Fibroblast of skin of left quadriceps (primary cell): ENCODE measurements around the gene VWA3A.
"Not testable (repeated sequence)": the region's sequence is repeated elsewhere in the genome, so short reads cannot be mapped to it uniquely, and the experiment has no call there.

Experiments
- DNase-seq, 2 experiments: peaks; one replicate each; pipeline ENCODE4 v3.0.0-alpha.2; 2013; ENCODE audit warnings: low read depth in 2 of 2

Gene VWA3A

GRCh38 chr16:22092143-22092933, at the start of gene VWA3A:
Gene VWA3A (plus strand): TSS chr16:22092541. CDS start chr16:22092638, 97 bp downstream.
- peak; percentile 11 to 15 for DNase-seq

GRCh38 chr16:22043882-22044281, 48.5 kb upstream of the VWA3A start:
- not testable (repeated sequence) for DNase-seq

DNA sequence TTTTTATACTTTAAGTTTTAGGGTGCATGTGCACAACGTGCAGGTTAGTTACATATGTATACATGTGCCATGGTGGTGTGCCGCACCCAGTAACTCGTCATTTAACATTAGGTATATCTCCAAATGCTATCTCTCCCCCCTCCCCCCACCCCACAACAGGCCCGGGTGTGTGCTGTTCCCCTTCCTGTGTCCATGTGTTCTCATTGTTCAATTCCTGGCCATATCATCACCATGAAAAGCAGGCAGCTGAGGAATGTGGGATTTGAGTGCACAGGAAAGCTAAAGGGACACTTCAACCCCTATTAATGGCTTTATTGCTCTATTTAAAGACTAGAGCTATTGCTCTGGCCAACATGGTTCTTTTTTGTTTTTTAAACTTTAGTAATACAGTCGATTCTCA, 46.5 kb upstream of the VWA3A start:
- DNase-seq, result not testable (repeated sequence)

DNA sequence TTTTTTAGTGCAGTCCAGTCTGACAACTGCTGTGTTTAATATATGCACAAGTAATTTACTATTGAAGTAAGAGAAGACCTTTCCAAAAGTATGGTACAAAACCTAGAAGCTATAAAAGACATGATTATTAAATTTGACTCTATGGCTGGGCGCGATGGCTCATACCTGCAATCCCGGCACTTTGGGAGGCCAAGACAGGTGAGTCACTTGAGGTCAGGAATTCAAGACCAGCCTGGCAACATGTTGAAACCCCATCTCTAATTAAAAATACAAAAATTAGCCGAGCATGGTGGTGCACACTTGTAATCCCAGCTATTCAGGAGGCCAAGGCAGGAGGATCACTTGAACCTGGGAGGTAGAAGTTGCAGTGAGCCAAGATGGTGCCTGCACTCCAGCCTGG, 41.4 kb upstream of the VWA3A start:
- DNase-seq, result no peak

GRCh38 chr16:22052980-22053379, 39.4 kb upstream of the VWA3A start:
- DNase-seq, result no peak

GRCh38 chr16:22053921-22054341, 38.4 kb upstream of the VWA3A start:
- DNase-seq, result no peak

DNA sequence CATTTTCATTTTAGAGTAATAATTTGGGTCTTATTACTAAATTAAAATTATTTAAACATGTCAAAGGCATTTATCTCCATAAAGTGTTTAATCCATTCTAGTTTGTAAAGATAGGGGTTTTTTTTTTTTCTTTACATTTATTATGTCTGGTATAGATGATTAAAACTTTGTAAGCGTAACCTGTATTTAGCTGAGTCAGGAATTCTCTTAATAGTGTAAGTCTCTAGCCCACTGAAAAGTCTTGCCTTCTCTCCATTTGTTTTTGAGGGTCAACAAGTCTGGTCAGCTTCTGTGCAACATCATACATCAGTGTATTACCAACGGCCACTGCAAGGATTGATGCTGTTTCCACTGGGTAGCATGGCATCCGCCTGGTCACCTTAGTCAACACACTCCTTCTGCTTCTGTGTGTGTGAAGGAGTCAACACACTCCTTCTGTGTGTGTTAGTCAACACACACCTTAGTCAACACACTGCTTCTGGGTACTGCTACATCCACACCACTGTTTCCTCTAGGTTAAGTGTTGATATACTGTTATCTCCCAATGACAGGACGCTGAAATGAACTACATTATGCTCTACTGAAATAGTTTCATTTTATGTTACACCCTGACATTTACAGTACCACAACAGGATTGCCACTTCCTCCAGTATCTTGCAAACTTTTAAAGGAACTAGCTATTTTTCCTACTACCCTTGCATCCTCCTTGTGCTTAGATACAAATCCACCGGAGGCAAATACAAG, 37.3 kb upstream of the VWA3A start:
- DNase-seq, result no peak

DNA sequence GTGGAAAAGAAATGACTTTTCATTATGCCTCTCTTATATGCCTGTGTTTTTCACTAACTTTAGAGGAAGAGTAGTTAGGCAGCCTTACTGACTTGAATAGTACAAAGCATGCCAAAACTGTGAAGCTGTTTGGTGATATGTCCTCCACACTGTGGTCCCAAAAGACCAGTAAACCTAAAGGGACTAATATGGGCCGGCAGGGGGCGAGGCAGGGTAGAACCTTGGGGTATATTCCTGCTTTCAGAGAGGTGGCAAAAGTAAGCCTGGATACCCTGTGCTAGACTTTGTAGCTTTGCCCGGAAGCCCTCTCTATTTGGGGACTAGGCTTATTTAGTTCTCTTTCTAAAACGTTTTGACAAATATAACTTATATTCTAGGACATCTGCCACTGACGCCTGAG, 36.5 kb upstream of the VWA3A start:
- DNase-seq, result no peak

- DNase-seq, result no peak
Measured at GRCh38 chr16:22063888-22064467, 28.4 kb upstream of the VWA3A start.

DNA sequence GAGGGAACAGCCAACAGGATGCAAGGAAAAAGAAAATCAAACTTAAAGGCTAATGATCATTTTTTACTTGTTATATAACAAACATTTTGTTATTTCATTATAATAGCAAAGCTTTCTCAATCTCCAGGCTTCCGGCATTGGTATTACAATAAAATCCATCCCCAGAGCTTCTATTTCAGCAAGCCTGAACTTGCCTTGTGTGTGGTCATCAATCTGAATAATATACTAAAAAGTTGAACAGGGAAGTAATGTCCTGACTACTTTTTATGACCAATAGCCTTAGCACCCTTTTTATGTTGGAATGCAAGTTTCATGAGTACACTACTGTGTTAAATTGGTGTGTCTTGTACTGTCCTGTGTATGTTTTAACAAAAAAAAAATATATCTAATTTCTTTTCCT, 27.1 kb upstream of the VWA3A start:
- no peak for DNase-seq

GRCh38 chr16:22070361-22071330, 21.7 kb upstream of the VWA3A start:
- DNase-seq, result peak in 1 of 2 experiments; percentile 6

DNA sequence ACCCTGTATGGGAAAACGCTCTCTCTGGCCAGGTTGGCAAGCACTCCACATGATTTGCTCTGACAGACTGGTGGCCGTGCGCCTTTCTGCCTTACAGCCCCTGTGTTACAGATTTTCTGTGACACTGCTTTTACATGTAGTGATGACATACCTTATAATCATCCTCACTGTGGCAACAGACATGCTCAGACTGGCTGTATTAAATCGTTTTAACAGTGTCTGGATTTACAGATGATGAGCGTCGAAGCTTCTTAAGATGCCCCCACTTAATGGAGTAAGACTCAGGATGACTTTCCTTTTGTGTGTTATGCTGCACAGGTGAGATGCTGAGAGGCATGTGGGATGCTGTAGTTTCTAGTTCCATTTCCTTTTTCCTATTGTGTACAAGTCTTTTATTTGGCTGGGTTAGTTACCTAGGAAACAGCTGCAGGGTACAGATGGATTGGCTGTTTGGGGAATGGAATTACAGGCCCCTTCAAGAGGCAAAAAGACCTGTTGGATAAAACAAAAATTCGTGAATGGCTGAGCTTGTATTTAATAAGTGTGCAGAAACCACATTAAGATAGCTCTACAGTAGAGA, 20.9 kb upstream of the VWA3A start:
- no peak for DNase-seq

DNA sequence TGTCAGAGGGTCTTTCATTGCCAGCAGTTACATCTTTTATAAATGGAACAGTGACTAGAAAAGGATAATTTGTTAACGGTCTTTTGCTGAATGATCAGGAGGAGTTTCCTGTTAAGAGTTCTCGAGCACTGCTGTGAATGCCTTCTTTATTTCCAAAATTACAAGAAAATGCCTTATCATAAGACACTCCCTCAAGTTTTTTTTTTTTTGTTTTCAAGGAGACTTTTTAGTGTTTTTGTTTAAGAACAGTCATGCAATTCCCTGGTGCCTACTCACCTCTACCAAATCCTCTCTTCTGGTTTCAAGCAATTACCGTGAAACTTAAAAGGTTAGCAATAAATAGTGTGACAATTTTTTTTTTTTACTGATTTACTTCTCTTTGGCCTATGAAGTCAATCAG, 19.0 kb upstream of the VWA3A start:
- no peak for DNase-seq

GRCh38 chr16:22075043-22075757, 17.1 kb upstream of the VWA3A start:
- no peak for DNase-seq

- DNase-seq, result no peak
Measured at GRCh38 chr16:22075776-22076175, 16.6 kb upstream of the VWA3A start.

- DNase-seq, result peak; percentile 18 to 26
Measured at GRCh38 chr16:22077700-22078313, 14.5 kb upstream of the VWA3A start.

- DNase-seq, result no peak
Measured at GRCh38 chr16:22078656-22079055, 13.7 kb upstream of the VWA3A start.

DNA sequence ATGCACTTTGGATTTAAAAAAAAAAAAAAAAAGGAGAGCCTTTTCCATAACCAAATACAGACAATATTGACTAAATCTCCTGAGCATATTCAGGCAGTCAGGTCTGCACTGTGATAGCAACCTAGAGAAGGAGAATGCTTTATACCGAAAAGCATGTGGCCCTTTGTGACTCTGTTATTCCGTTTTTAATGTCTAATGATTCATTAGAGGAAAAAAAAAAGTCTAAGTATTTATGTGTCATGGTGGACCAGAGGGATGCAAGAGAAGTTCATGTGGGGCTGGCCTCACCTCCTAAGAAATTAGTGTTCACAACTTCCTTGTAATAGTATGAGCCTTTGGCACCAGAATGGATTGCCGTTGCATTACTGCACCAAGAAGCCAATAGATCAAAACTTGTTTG, 11.3 kb upstream of the VWA3A start:
- DNase-seq, result no peak

DNA sequence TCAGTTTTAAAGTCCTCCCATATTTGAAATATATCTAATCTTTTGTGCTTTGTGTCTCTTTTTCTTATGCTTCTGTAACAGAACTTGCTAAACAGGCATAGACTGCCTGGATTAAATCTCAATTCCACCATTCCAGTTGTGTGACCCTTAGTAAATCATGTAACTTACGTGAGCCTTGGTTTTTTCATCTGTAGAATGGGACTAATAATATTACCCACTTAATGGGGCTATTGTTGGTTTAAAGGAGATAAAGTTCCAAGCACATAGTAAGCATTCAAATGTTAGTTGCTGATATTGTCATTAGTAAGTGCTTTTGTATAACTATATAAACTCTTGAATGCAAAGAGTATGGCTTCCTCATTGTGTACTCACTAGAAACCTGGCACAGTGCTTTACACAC, 5.9 kb upstream of the VWA3A start:
- no peak for DNase-seq

GRCh38 chr16:22088642-22089041, 3.7 kb upstream of the VWA3A start:
- DNase-seq, result no peak
